Keratinocyte (primary cell): ENCODE data around the gene PLEKHA1. TPM values are rescaled to one million over a fixed set of nuclear protein-coding genes. Genes with fewer than 3 reads are reported as not detected.

Experiments used
- DNase-seq: peaks from one replicate; pipeline ENCODE4 v3.0.0-alpha.2; 2011; ENCODE audit warnings: low read depth, missing footprints, low spot score
- FAIRE-seq: peaks from 2 replicates; lab custom pipeline; 2011; peaks lifted over from hg19 to GRCh38; lab: Jason Lieb, UNC
- H2AFZ ChIP-seq: 2 replicates; pipeline ENCODE4 v1.6.0; 2012; ENCODE audit warnings: low read length, control low read depth, inconsistent platforms; ENCODE audit not compliant: control insufficient read depth
- H3K27ac ChIP-seq: 2 replicates; pipeline ENCODE4 v1.5.1; 2011; ENCODE audit warnings: low read length; ENCODE audit not compliant: control insufficient read depth, insufficient read depth
- H3K27me3 ChIP-seq: 3 replicates; pipeline ENCODE4 v1.6.0; 2011; ENCODE audit warnings: low read length; ENCODE audit not compliant: control insufficient read depth, insufficient read depth; ENCODE audit errors: extremely low read depth
- H3K36me3 ChIP-seq, 2 experiments: 2 replicates in 1 of 2; 3 replicates in 1 of 2; pipeline ENCODE4 v1.5.1; 2011; ENCODE audit warnings: low read length in 2 of 2, mild to moderate bottlenecking in 1 of 2; ENCODE audit not compliant: control insufficient read depth in 2 of 2, insufficient read depth in 2 of 2; ENCODE audit errors: extremely low read depth in 1 of 2
- H3K4me1 ChIP-seq: 3 replicates; pipeline ENCODE4 v1.5.1; 2011; ENCODE audit warnings: low read length; ENCODE audit not compliant: control insufficient read depth, insufficient read depth; ENCODE audit errors: extremely low read depth
- H3K4me2 ChIP-seq: 3 replicates; pipeline ENCODE4 v1.6.0; 2011; ENCODE audit warnings: low read depth, low read length; ENCODE audit not compliant: control insufficient read depth, insufficient read depth; ENCODE audit errors: extremely low read depth
- H3K4me3 ChIP-seq, 3 experiments: fragments of 200-600 bp in 1 of 3; sonication (generic) in 1 of 3; 2 replicates in 2 of 3; 3 replicates in 1 of 3; pipeline ENCODE4 v1.5.1; 2011 to 2016; ENCODE audit warnings: low read length in 3 of 3, mild to moderate bottlenecking in 3 of 3, control low read depth in 2 of 3, inconsistent platforms in 1 of 3, low read depth in 1 of 3, mixed read lengths in 1 of 3, mixed run types in 1 of 3, moderate library complexity in 1 of 3; ENCODE audit not compliant: control insufficient read depth in 2 of 3, insufficient read depth in 2 of 3; ENCODE audit errors: extremely low read depth in 1 of 3
- H3K79me2 ChIP-seq: 2 replicates; pipeline ENCODE4 v1.6.0; 2012; ENCODE audit warnings: low read length; ENCODE audit not compliant: control insufficient read depth, insufficient read depth
- H3K9ac ChIP-seq: 3 replicates; pipeline ENCODE4 v1.6.0; 2011; ENCODE audit warnings: low read length; ENCODE audit not compliant: control insufficient read depth, insufficient read depth; ENCODE audit errors: extremely low read depth
- H3K9me1 ChIP-seq: 3 replicates; pipeline ENCODE4 v1.6.0; 2011; ENCODE audit warnings: low read length; ENCODE audit not compliant: control insufficient read depth, insufficient read depth; ENCODE audit errors: extremely low read depth
- H3K9me3 ChIP-seq: 2 replicates; pipeline ENCODE4 v1.5.1; 2012; ENCODE audit warnings: low read depth, low read length; ENCODE audit not compliant: control insufficient read depth
- H4K20me1 ChIP-seq: 3 replicates; pipeline ENCODE4 v1.6.0; 2011; ENCODE audit warnings: low read length; ENCODE audit not compliant: control insufficient read depth, insufficient read depth; ENCODE audit errors: extremely low read depth
- CTCF ChIP-seq, 3 experiments: IDR thresholded peaks in 1 of 3; conservative IDR thresholded peaks in 1 of 3; optimal IDR thresholded peaks in 1 of 3; 2 replicates in 2 of 3; 3 replicates in 1 of 3; pipeline versions ENCODE3 to v1.5.1; 2011; ENCODE audit warnings: low read length in 3 of 3, mild to moderate bottlenecking in 3 of 3, moderate library complexity in 2 of 3, control low read depth in 1 of 3, inconsistent platforms in 1 of 3; ENCODE audit not compliant: insufficient read depth in 2 of 3; ENCODE audit errors: extremely low read depth in 1 of 3
- EZH2 ChIP-seq: IDR thresholded peaks from one replicate; pipeline ENCODE4 v1.6.1; 2012; ENCODE audit warnings: inconsistent platforms, mild to moderate bottlenecking, low read length, moderate library complexity
- dilution Hi-C: fragments of 300-500 bp; cut with MboI; formaldehyde crosslinking; loops from one replicate; pipeline ENCODE4 v1.7.0; 2020; ENCODE audit warnings: low sequenced_read_pairs; ENCODE audit not compliant: extremely low pct_ligation_motif_present
- polyA plus RNA-seq, 5 experiments: library from polyadenylated mRNA; depleted of rRNA in 3 of 5; stranded (reverse) in 3 of 5; stranded (forward) in 1 of 5; unstranded in 1 of 5; fragments of >200 nt; gene quantifications; 1 replicate in 1 of 5; 2 replicates in 3 of 5; 3 replicates in 1 of 5; pipeline versions ENCODE4 v1.2.1 to v1.2.3, GENCODE V29; 2011 to 2012; ENCODE audit warnings: missing spikeins in 2 of 5, low read depth in 1 of 5, low replicate concordance in 1 of 5

The PLEKHA1 gene
- polyA plus RNA-seq, 1 donor (not counting 4 experiments of a cell fraction or from before 2014, with no cell fraction given) = 66.7 TPM

- H3K4me1 ChIP-seq = peaks cover 26% of the 10 kb centered on the region
- dilution Hi-C loops = no loop called here
- no peak for TF ChIP-seq CTCF (optimal IDR thresholded peaks at IDR 0.05 in 1 of 3, IDR thresholded peaks at IDR 0.05 in 1 of 3, conservative IDR thresholded peaks at IDR 0.05 in 1 of 3; ENCODE audit: extremely low read depth in 1 of 3, insufficient read depth in 2 of 3, low read length in 3 of 3)
- TF ChIP-seq EZH2 = no peak
- H3K9me3 ChIP-seq = no peaks in the 10 kb centered on the region
- no peak overlapping the region for H3K4me2 ChIP-seq
- peaks cover 6% of the 10 kb centered on the region for H4K20me1 ChIP-seq
- H2AFZ ChIP-seq = no peak overlapping the region
- no peaks in the 10 kb centered on the region for H3K27me3 ChIP-seq
- DNase-seq (no peak), FAIRE-seq (no peak)
- H3K79me2 ChIP-seq = peaks cover 37% of the 10 kb centered on the region
- H3K4me3 ChIP-seq = no peak overlapping the region
- H3K9ac ChIP-seq = no peak overlapping the region
- no peak overlapping the region for H3K27ac ChIP-seq
- H3K9me1 ChIP-seq = peaks cover 4% of the 10 kb centered on the region
- H3K36me3 ChIP-seq = peaks cover 1 to 6% of the 10 kb centered on the region in 2 experiments
These were observed 102.9 kb downstream of the PLEKHA1 start for GRCh38 chr10:122477436-122477835.

- FAIRE-seq = no peak
- peaks cover 4% of the 10 kb centered on the region for H3K9me1 ChIP-seq
- H3K4me3 ChIP-seq = no peak overlapping the region
- H3K9ac ChIP-seq = no peak overlapping the region
- peaks cover 2 to 6% of the 10 kb centered on the region in 2 experiments for H3K36me3 ChIP-seq
- TF ChIP-seq EZH2 (no peak), CTCF (optimal IDR thresholded peaks at IDR 0.05 in 1 of 3, IDR thresholded peaks at IDR 0.05 in 1 of 3, conservative IDR thresholded peaks at IDR 0.05 in 1 of 3; ENCODE audit: extremely low read depth in 1 of 3, insufficient read depth in 2 of 3, low read length in 3 of 3) (no peak)
- no peak overlapping the region for H3K4me2 ChIP-seq
- no peak for DNase-seq
- H2AFZ ChIP-seq = no peak overlapping the region
- H4K20me1 ChIP-seq = peaks cover 6% of the 10 kb centered on the region
- H3K27me3 ChIP-seq = no peaks in the 10 kb centered on the region
- peaks cover 27% of the 10 kb centered on the region for H3K79me2 ChIP-seq
- H3K9me3 ChIP-seq = no peaks in the 10 kb centered on the region
- H3K4me1 ChIP-seq = peaks cover 26% of the 10 kb centered on the region
- dilution Hi-C loops = no loop called here
- H3K27ac ChIP-seq = no peak overlapping the region
These were observed 104.5 kb downstream of the PLEKHA1 start for GRCh38 chr10:122478971-122479370.
